ENCODE results near the gene PRL. TPM values are rescaled to one million over a fixed set of nuclear protein-coding genes. Genes with fewer than 3 reads are reported as not detected.

The PRL gene
- total and polyA plus RNA-seq, 2 donors (not counting 1 experiment from before 2014, with no cell fraction given): not detected

DNA sequence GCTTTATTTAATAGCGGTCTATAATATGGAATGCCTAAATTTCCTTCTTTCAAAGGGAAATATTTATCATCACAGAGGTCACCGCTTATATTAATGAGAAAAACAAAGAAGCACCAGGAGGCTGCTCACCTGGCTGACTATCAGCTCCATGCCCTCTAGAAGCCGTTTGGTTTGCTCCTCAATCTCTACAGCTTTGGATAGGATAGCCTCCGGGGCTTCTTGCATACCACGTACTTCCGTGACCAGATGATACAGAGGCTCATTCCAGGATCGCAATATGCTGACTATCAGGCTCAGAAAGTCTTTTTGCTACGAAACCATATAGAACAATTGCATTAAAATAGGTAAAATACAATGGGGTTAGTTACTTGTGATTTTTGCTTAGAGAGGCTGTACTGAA, 6.8 kb downstream of the PRL start:
- H2AFZ ChIP-seq (ENCODE audit: low read length): no peak overlapping the region
- H3K9me3 ChIP-seq (ENCODE audit: control insufficient read depth, insufficient read depth, low read depth, low read length): no peaks in the 10 kb centered on the region
- TF ChIP-seq, protein P1, sequence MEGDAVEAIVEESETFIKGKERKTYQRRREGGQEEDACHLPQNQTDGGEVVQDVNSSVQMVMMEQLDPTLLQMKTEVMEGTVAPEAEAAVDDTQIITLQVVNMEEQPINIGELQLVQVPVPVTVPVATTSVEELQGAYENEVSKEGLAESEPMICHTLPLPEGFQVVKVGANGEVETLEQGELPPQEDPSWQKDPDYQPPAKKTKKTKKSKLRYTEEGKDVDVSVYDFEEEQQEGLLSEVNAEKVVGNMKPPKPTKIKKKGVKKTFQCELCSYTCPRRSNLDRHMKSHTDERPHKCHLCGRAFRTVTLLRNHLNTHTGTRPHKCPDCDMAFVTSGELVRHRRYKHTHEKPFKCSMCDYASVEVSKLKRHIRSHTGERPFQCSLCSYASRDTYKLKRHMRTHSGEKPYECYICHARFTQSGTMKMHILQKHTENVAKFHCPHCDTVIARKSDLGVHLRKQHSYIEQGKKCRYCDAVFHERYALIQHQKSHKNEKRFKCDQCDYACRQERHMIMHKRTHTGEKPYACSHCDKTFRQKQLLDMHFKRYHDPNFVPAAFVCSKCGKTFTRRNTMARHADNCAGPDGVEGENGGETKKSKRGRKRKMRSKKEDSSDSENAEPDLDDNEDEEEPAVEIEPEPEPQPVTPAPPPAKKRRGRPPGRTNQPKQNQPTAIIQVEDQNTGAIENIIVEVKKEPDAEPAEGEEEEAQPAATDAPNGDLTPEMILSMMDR (conservative IDR thresholded peaks at IDR 0.05 in 1 of 2, IDR thresholded peaks at IDR 0.05 in 1 of 2; ENCODE audit: low read depth in 1 of 2, low read length in 2 of 2): no peak
- no peak for TF ChIP-seq EZH2 (IDR thresholded peaks at IDR 0.05; ENCODE audit: low read length, missing control alignments)
- no peaks in the 10 kb centered on the region for H3K36me3 ChIP-seq (ENCODE audit: control insufficient read depth, insufficient read depth, low read length)
- no peak overlapping the region for H3K27ac ChIP-seq (ENCODE audit: insufficient read depth, low read length)
- no peaks in the 10 kb centered on the region for H4K20me1 ChIP-seq (ENCODE audit: control insufficient read depth, extremely low read depth, insufficient read depth, low read length)
- no peak overlapping the region for H3K4me2 ChIP-seq (ENCODE audit: extremely low read depth, insufficient read depth, low read length)
- H3K9ac ChIP-seq (ENCODE audit: insufficient read depth, low read length): no peak overlapping the region
- no peak overlapping the region for H3K4me3 ChIP-seq (replicated peaks in 1 of 4; ENCODE audit: control extremely low read depth in 1 of 4, insufficient read depth in 1 of 4, low read depth in 3 of 4, low read length in 4 of 4)
- H3K4me1 ChIP-seq (ENCODE audit: control insufficient read depth, extremely low read depth, insufficient read depth, low read length): no peaks in the 10 kb centered on the region
- no peak for DNase-seq (ENCODE audit: low read depth in 2 of 2)
- H3K79me2 ChIP-seq (ENCODE audit: control insufficient read depth, insufficient read depth, low read length): no peaks in the 10 kb centered on the region
- no peaks in the 10 kb centered on the region for H3K27me3 ChIP-seq (ENCODE audit: control insufficient read depth, insufficient read depth, low read length)

GRCh38 chr6:22288721-22289120, 8.1 kb downstream of the PRL start:
- H3K36me3 ChIP-seq (ENCODE audit: control insufficient read depth, insufficient read depth, low read length): no peaks in the 10 kb centered on the region
- H3K4me2 ChIP-seq (ENCODE audit: extremely low read depth, insufficient read depth, low read length): no peak overlapping the region
- TF ChIP-seq, protein P1 (conservative IDR thresholded peaks at IDR 0.05 in 1 of 2, IDR thresholded peaks at IDR 0.05 in 1 of 2; ENCODE audit: low read depth in 1 of 2, low read length in 2 of 2): no peak
- TF ChIP-seq EZH2 (IDR thresholded peaks at IDR 0.05; ENCODE audit: low read length, missing control alignments): no peak
- H4K20me1 ChIP-seq (ENCODE audit: control insufficient read depth, extremely low read depth, insufficient read depth, low read length): no peaks in the 10 kb centered on the region
- H3K9me3 ChIP-seq (ENCODE audit: control insufficient read depth, insufficient read depth, low read depth, low read length): no peaks in the 10 kb centered on the region
- H2AFZ ChIP-seq (ENCODE audit: low read length): no peak overlapping the region
- no peak overlapping the region for H3K9ac ChIP-seq (ENCODE audit: insufficient read depth, low read length)
- no peak overlapping the region for H3K4me3 ChIP-seq (replicated peaks in 1 of 4; ENCODE audit: control extremely low read depth in 1 of 4, insufficient read depth in 1 of 4, low read depth in 3 of 4, low read length in 4 of 4)
- DNase-seq (ENCODE audit: low read depth in 2 of 2): no peak
- no peaks in the 10 kb centered on the region for H3K79me2 ChIP-seq (ENCODE audit: control insufficient read depth, insufficient read depth, low read length)
- no peak overlapping the region for H3K27ac ChIP-seq (ENCODE audit: insufficient read depth, low read length)
- H3K4me1 ChIP-seq (ENCODE audit: control insufficient read depth, extremely low read depth, insufficient read depth, low read length): no peaks in the 10 kb centered on the region
- no peaks in the 10 kb centered on the region for H3K27me3 ChIP-seq (ENCODE audit: control insufficient read depth, insufficient read depth, low read length)

DNA sequence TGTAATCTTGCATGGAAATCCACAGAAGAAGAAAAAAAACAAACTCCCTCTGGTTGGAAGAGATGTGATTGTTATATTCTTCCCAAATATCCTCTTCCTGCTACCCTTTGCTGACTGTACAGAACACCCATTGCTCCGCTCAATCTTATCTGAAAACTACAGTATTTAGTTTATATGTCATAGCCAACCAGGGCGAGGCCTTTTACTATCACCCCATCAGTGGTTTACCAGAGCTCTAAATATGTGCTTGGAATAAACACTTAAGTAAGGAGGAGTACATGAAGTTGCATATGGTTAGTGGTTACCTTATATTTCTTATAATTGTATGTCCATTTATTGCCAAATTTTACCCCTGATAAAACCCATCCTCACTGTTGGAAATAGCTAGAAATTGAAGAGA, 12.2 kb downstream of the PRL start:
- Histone ChIP-seq H3K36me3 (ENCODE audit: control insufficient read depth, insufficient read depth, low read length) (no peaks in the 10 kb centered on the region), H4K20me1 (ENCODE audit: control insufficient read depth, extremely low read depth, insufficient read depth, low read length) (no peaks in the 10 kb centered on the region), H3K9ac (ENCODE audit: insufficient read depth, low read length) (no peak overlapping the region), H3K9me3 (ENCODE audit: control insufficient read depth, insufficient read depth, low read depth, low read length) (no peaks in the 10 kb centered on the region), H3K4me1 (ENCODE audit: control insufficient read depth, extremely low read depth, insufficient read depth, low read length) (no peaks in the 10 kb centered on the region), H3K27me3 (ENCODE audit: control insufficient read depth, insufficient read depth, low read length) (no peaks in the 10 kb centered on the region), H3K79me2 (ENCODE audit: control insufficient read depth, insufficient read depth, low read length) (no peaks in the 10 kb centered on the region), H3K4me3 (replicated peaks in 1 of 4; ENCODE audit: control extremely low read depth in 1 of 4, insufficient read depth in 1 of 4, low read depth in 3 of 4, low read length in 4 of 4) (no peak overlapping the region), H2AFZ (ENCODE audit: low read length) (no peak overlapping the region), H3K4me2 (ENCODE audit: extremely low read depth, insufficient read depth, low read length) (no peak overlapping the region), H3K27ac (ENCODE audit: insufficient read depth, low read length) (no peak overlapping the region)
- TF ChIP-seq, protein P1 (conservative IDR thresholded peaks at IDR 0.05 in 1 of 2, IDR thresholded peaks at IDR 0.05 in 1 of 2; ENCODE audit: low read depth in 1 of 2, low read length in 2 of 2): no peak
- TF ChIP-seq EZH2 (IDR thresholded peaks at IDR 0.05; ENCODE audit: low read length, missing control alignments): no peak
- no peak for DNase-seq (ENCODE audit: low read depth in 2 of 2)
